ENCODE measurements around the gene SPOCD1. TPM values are rescaled to one million over a fixed set of nuclear protein-coding genes. Genes with fewer than 3 reads are reported as not detected.

The SPOCD1 gene
- total RNA-seq, 1 donor from 2014 or later: 0.56 TPM

DNA sequence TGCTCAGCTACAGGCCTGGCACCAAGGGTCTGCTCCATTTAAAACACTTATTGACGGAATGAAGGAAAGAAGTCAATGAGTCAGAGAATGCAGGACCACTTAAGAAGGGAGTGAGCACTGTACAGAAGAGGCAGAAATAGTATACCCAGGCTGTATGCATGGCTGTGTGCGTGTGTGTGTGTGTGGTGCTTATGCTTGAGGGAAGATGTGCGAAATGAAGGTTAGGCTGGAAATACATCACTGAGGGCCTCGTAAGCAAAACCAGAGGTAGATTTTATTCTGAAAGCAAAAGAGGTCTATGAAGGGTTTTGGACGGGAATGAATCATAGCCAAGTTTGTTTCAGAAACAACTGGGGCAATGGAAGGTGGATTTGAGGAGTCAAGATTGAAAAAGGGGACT lies 42.0 kb downstream of the SPOCD1 start:
- H3K4me1 Mint-ChIP-seq: peaks cover 8% of the 10 kb centered on the region
- no peak overlapping the region for H3K27ac Mint-ChIP-seq (ENCODE audit: unreplicated experiment)
- no peaks in the 10 kb centered on the region for H3K9me3 Mint-ChIP-seq
- H3K36me3 Mint-ChIP-seq (ENCODE audit: low read depth): no peaks in the 10 kb centered on the region
- DNase-seq (ENCODE audit: low read depth, low spot score): no peak
- peaks cover 78% of the 10 kb centered on the region for H3K27me3 Mint-ChIP-seq (ENCODE audit: low read depth)
- TF ChIP-seq, protein P1, sequence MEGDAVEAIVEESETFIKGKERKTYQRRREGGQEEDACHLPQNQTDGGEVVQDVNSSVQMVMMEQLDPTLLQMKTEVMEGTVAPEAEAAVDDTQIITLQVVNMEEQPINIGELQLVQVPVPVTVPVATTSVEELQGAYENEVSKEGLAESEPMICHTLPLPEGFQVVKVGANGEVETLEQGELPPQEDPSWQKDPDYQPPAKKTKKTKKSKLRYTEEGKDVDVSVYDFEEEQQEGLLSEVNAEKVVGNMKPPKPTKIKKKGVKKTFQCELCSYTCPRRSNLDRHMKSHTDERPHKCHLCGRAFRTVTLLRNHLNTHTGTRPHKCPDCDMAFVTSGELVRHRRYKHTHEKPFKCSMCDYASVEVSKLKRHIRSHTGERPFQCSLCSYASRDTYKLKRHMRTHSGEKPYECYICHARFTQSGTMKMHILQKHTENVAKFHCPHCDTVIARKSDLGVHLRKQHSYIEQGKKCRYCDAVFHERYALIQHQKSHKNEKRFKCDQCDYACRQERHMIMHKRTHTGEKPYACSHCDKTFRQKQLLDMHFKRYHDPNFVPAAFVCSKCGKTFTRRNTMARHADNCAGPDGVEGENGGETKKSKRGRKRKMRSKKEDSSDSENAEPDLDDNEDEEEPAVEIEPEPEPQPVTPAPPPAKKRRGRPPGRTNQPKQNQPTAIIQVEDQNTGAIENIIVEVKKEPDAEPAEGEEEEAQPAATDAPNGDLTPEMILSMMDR (conservative IDR thresholded peaks at IDR 0.05): no peak
- no peak overlapping the region for H3K4me3 Mint-ChIP-seq

DNA sequence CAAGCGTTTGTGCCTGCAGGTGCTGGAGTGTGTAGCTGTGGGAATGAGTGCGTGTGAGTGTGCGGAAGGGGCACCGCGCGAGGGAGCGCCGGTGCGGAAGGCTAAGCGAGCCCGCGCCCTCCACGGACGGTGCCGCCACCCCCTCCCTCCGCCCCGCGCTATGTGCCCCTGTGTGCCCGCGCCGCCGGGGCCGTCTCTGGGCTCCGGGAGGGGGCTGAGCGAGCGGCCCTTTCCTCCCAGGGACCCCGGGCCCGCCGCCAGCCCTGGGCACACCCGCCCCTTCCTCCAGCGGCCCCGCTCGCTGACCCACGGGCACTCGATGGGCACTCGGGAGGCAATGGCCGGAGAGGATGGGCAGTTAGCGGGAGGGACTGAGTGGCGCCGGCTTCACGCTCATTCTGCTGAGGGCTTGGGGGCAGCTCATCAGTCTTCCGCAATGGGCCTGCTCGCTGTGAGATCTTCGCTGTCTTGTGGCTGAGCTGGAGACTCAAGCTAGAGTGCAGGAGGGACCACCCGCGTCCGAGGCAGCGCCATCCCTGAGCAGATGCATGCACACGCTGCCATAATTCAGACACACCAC lies 43.1 kb downstream of the SPOCD1 start:
- H3K4me1 Mint-ChIP-seq: peaks cover 8% of the 10 kb centered on the region
- H3K4me3 Mint-ChIP-seq: peak overlapping the region; percentile 87
- DNase-seq (ENCODE audit: low read depth, low spot score): no peak
- H3K27ac Mint-ChIP-seq (ENCODE audit: unreplicated experiment): no peak overlapping the region
- peaks cover 89% of the 10 kb centered on the region for H3K27me3 Mint-ChIP-seq (ENCODE audit: low read depth)
- no peaks in the 10 kb centered on the region for H3K9me3 Mint-ChIP-seq
- TF ChIP-seq, protein P1 (conservative IDR thresholded peaks at IDR 0.05): no peak
- no peaks in the 10 kb centered on the region for H3K36me3 Mint-ChIP-seq (ENCODE audit: low read depth)

DNA sequence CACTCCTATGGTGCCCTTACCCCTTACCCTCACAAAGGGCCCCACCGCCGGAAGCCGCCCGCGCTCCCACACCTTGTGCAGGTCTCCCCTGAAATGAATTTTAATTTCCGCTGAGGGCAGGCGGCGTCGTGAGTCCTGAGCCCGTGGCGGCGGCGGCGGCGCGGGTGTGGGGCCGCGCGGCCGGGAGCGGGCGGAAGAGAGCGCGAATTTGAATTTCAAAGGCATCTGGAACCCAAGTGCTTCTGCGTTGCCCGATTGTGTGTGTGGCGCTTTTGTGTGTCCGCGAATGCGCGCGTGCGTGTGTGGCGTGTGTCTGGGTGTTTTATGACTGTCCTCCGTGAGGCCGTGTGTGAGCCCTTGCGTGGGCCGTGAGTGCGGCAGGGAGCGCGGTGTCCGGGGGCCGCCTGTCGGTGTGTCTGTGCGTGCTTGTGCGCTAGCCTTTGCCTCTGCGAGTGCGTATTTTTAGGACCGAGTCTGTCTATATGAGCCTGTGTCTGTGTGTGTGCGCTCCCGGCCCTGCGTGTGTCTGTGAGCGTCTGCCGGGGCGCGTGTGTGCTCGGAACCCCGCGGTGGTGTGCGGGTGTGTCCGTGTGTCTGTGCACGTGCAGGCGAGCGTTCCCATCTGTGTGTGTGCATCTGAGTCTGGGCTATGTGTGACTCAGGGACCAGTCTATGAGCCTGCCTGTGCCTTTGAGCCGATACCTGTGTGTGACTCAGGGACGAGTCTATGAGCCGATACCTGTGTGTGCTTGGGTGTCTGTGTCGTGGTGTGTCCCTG lies 43.7 kb downstream of the SPOCD1 start:
- TF ChIP-seq, protein P1 (conservative IDR thresholded peaks at IDR 0.05): no peak
- DNase-seq (ENCODE audit: low read depth, low spot score): no peak
- Mint-ChIP-seq H3K4me3 (peak overlapping the region; percentile 87), H3K36me3 (ENCODE audit: low read depth) (no peaks in the 10 kb centered on the region), H3K4me1 (peaks cover 8% of the 10 kb centered on the region), H3K27me3 (ENCODE audit: low read depth) (peaks cover 90% of the 10 kb centered on the region), H3K27ac (ENCODE audit: unreplicated experiment) (no peak overlapping the region), H3K9me3 (no peaks in the 10 kb centered on the region)

DNA sequence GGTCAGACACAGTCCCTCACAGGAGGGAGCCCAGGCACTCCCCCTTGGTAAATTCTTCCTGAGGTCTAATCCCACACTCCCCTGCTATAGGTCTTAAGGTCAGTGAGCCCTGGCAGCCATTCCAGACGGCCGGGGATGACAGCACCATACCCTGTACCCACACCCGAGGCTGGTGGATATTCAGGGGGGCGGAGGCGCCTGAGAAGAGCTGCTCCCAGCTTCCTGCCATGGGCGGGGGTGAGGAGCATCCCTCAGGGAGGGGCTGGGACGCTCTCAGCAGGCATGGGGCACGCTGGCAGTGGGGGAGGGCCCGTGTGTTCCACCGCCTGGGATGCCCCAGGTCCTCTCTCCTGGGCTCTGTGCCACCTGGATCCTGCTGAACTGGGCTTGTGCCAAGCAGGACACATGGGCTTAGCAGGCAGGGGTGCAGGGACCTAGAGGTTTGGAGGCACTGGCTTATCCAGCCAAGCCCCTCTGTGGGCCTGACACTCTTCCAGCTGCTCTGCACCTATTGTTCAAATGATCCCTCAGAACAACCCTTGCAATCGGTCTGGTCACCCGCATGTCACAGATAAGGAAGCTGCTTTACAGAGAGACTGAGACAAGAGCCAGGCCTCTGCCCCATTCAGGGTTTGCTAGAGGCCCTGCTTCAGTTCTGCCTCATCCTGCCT lies 46.0 kb downstream of the SPOCD1 start:
- no peaks in the 10 kb centered on the region for H3K9me3 Mint-ChIP-seq

DNA sequence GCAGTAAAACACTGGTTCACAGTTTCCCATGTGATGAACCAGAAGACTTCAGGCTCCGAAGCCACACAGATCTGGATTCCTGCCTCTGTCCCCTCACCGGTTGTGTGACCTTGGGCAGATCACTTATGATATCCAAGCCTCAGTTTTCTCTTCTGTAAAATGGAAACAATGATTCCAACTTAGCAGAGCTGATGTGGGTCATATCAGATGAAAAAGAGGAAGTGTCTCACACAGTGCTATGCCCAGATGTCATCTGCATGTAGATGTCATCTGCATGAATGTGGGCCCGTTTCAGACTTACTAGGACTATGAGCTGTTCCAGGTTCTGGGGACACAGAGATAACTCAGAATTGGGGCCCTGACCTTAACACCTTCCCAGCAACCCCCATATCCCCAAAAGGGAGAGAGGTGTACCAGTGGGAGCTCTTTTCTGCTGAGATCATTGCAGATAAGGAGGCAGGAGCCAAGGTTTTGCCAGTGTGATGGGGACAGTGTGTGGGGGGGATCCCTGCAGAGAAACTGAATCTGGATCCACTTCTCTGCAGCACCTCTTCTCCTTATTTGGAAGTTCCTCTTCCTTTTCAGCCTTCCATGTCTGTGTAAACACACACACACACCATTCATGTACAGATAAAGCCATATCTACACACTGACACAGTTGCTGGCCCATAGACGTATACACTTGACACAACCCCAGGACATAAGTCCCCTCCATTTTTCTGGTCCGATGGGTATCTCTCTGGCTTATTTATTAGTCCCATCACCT lies 46.7 kb downstream of the SPOCD1 start:
- Mint-ChIP-seq H3K27me3 (ENCODE audit: low read depth) (peaks cover 77% of the 10 kb centered on the region), H3K36me3 (ENCODE audit: low read depth) (no peaks in the 10 kb centered on the region), H3K27ac (ENCODE audit: unreplicated experiment) (no peak overlapping the region), H3K9me3 (no peaks in the 10 kb centered on the region), H3K4me3 (no peak overlapping the region), H3K4me1 (peaks cover 15% of the 10 kb centered on the region)
- TF ChIP-seq, protein P1 (conservative IDR thresholded peaks at IDR 0.05): no peak
- no peak for DNase-seq (ENCODE audit: low read depth, low spot score)

More for the DNA sequence above, 46.0 kb downstream of the SPOCD1 start:
- no peak for DNase-seq (ENCODE audit: low read depth, low spot score)
- Mint-ChIP-seq H3K36me3 (ENCODE audit: low read depth) (no peaks in the 10 kb centered on the region), H3K27ac (ENCODE audit: unreplicated experiment) (no peak overlapping the region), H3K27me3 (ENCODE audit: low read depth) (peaks cover 80% of the 10 kb centered on the region), H3K4me3 (peak overlapping the region; percentile 17), H3K4me1 (peaks cover 12% of the 10 kb centered on the region)
- TF ChIP-seq, protein P1 (conservative IDR thresholded peaks at IDR 0.05): no peak

All from neural crest cell (in vitro differentiated cells).